Suprapubic skin (tissue), 3 donors: Measurements from ENCODE around the gene ZBTB20.

Experiments
- EP300 ChIP-seq: sonication (generic); formaldehyde crosslinking; IDR thresholded peaks from one replicate; pipeline ENCODE4 v1.6.1; 2017; ENCODE audit warnings: antibody characterized with exemption
- POLR2A ChIP-seq, 2 donors: fragments of 450-650 bp; IDR thresholded peaks; one replicate each; pipeline ENCODE4 v1.6.1; 2017; ENCODE audit warnings: antibody characterized with exemption in 2 of 2, mild to moderate bottlenecking in 2 of 2, moderate library complexity in 2 of 2
- TF ChIP-seq, protein P1 (sequence below), 2 donors: fragments of 200-600 bp in 1 of 2; fragments of 450-650 bp in 1 of 2; sonication (generic) in 1 of 2; IDR thresholded peaks; one replicate each; pipeline ENCODE4 v1.5.1; 2016 to 2019; ENCODE audit warnings: antibody characterized with exemption in 2 of 2, mild to moderate bottlenecking in 1 of 2, moderate library complexity in 1 of 2

DNA sequence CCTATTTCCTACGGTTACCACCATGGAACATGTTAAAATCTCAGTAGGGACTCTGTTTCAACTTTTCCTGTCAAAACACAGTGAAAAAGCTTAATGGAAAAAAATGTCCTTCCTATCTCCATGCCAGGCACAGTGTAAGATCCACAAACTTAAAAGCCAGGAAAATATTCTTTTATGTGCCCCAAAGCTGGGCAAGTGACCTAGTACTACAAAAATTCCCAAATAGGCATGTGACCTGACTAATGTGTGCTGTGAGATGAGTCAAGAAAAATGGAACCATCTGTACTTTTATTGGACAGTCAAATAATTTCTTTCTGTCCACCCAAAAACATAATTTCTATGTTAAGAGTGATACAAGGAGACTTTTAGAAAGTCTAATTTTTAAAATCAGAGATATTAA, 406.0 kb downstream of the ZBTB20 start:
- TF ChIP-seq, protein P1, sequence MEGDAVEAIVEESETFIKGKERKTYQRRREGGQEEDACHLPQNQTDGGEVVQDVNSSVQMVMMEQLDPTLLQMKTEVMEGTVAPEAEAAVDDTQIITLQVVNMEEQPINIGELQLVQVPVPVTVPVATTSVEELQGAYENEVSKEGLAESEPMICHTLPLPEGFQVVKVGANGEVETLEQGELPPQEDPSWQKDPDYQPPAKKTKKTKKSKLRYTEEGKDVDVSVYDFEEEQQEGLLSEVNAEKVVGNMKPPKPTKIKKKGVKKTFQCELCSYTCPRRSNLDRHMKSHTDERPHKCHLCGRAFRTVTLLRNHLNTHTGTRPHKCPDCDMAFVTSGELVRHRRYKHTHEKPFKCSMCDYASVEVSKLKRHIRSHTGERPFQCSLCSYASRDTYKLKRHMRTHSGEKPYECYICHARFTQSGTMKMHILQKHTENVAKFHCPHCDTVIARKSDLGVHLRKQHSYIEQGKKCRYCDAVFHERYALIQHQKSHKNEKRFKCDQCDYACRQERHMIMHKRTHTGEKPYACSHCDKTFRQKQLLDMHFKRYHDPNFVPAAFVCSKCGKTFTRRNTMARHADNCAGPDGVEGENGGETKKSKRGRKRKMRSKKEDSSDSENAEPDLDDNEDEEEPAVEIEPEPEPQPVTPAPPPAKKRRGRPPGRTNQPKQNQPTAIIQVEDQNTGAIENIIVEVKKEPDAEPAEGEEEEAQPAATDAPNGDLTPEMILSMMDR (IDR thresholded peaks at IDR 0.05): no peak
- TF ChIP-seq POLR2A (IDR thresholded peaks at IDR 0.05) (no peak), EP300 (no peak)
